ENCODE measurements around the gene NEDD4L.

GRCh38 chr18:58255701-58256311, 211.8 kb downstream of the NEDD4L start:
- TF ChIP-seq CTCF (optimal IDR thresholded peaks at IDR 0.05 in 1 of 3, IDR thresholded peaks at IDR 0.05 in 1 of 3, conservative IDR thresholded peaks at IDR 0.05 in 1 of 3; ENCODE audit: extremely low read depth in 1 of 3, insufficient read depth in 2 of 3, low read length in 3 of 3) (no peak), EZH2 (IDR thresholded peaks at IDR 0.05; ENCODE audit: low read length) (no peak)

Measured in keratinocyte (primary cell).